T-helper 9 cell (primary cell): Measurements from ENCODE around the gene SEC16A.

Experiments
- DNase-seq: peaks from one replicate; pipeline ENCODE4 v3.0.0-alpha.2; 2020

SEC16A gene

GRCh38 chr9:136465500-136466154 lies 17.2 kb downstream of the SEC16A start:
- DNase-seq: no peak

GRCh38 chr9:136464241-136464640 lies 18.6 kb downstream of the SEC16A start:
- DNase-seq: no peak

- no peak for DNase-seq
Measured at GRCh38 chr9:136463578-136463977, 19.3 kb downstream of the SEC16A start.

GRCh38 chr9:136462664-136463063 lies 20.2 kb downstream of the SEC16A start:
- no peak for DNase-seq

- DNase-seq: no peak
Measured at GRCh38 chr9:136460772-136461325, 22.0 kb downstream of the SEC16A start.

GRCh38 chr9:136459425-136459824 lies 23.4 kb downstream of the SEC16A start:
- no peak for DNase-seq

GRCh38 chr9:136457326-136457725 lies 25.5 kb downstream of the SEC16A start:
- no peak for DNase-seq

- no peak for DNase-seq
Measured at GRCh38 chr9:136456258-136456657, 26.6 kb downstream of the SEC16A start.

- DNase-seq: no peak
Measured at GRCh38 chr9:136455043-136456002, 27.5 kb downstream of the SEC16A start.

- no peak for DNase-seq
Measured at GRCh38 chr9:136454026-136454796, 28.6 kb downstream of the SEC16A start.

GRCh38 chr9:136453326-136453725 lies 29.5 kb downstream of the SEC16A start:
- DNase-seq: no peak

- no peak for DNase-seq
Measured at GRCh38 chr9:136451221-136451877, 31.5 kb downstream of the SEC16A start.

- no peak for DNase-seq
Measured at GRCh38 chr9:136448655-136449054, 34.2 kb downstream of the SEC16A start.

- DNase-seq: no peak
Measured at GRCh38 chr9:136447173-136447778, 35.6 kb downstream of the SEC16A start.

GRCh38 chr9:136445799-136446198 lies 37.0 kb downstream of the SEC16A start:
- no peak for DNase-seq

- DNase-seq: no peak
Measured at GRCh38 chr9:136444102-136444501, 38.7 kb downstream of the SEC16A start.

- no peak for DNase-seq
Measured at GRCh38 chr9:136443687-136444086, 39.2 kb downstream of the SEC16A start.

GRCh38 chr9:136443087-136443486 lies 39.8 kb downstream of the SEC16A start:
- DNase-seq: no peak

- no peak for DNase-seq
Measured at GRCh38 chr9:136442265-136442664, 40.6 kb downstream of the SEC16A start.

- no peak for DNase-seq
Measured at GRCh38 chr9:136441681-136442245, 41.1 kb downstream of the SEC16A start.

GRCh38 chr9:136441191-136441680 lies 41.6 kb downstream of the SEC16A start:
- no peak for DNase-seq
